ENCODE results near the gene CLDN25.
"Not testable (repeated sequence)": the region's sequence is repeated elsewhere in the genome, so short reads cannot be mapped to it uniquely, and the experiment has no call there.

The CLDN25 gene

DNA sequence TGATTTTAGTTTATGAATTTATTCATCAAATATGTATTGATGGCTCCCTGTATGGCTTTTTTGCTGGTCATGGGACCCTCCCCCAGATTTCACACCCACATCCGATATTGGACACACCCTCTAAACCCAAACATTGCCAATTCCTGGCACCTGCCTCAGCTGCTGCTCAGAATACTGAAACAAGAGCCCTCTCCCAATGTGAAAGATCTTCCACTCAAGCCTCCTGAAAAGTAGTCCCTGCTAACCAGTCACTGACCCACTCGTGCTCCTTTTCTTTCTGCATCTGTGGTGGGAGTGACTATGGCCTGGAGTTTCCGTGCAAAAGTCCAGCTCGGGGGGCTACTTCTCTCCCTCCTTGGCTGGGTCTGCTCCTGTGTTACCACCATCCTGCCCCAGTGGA lies at the start of gene CLDN25:
Gene CLDN25, plus strand, starts transcription at position 301 of the 400 bp plus-strand sequence. Its CDS starts 0 bp downstream, at position 301.
- H3K27ac Mint-ChIP-seq: no peak within 1 kb of the TSS
- peaks cover 6% of the 10 kb centered on the region for H3K4me1 Mint-ChIP-seq (ENCODE audit: low read depth)
- H3K36me3 Mint-ChIP-seq (ENCODE audit: low read depth): no peaks in the 10 kb centered on the region
- H3K9me3 Mint-ChIP-seq: no peaks in the 10 kb centered on the region
- peaks cover 38% of the 10 kb centered on the region for H3K27me3 Mint-ChIP-seq (ENCODE audit: low read depth)
- no peak within 1 kb of the TSS for H3K4me3 Mint-ChIP-seq

DNA sequence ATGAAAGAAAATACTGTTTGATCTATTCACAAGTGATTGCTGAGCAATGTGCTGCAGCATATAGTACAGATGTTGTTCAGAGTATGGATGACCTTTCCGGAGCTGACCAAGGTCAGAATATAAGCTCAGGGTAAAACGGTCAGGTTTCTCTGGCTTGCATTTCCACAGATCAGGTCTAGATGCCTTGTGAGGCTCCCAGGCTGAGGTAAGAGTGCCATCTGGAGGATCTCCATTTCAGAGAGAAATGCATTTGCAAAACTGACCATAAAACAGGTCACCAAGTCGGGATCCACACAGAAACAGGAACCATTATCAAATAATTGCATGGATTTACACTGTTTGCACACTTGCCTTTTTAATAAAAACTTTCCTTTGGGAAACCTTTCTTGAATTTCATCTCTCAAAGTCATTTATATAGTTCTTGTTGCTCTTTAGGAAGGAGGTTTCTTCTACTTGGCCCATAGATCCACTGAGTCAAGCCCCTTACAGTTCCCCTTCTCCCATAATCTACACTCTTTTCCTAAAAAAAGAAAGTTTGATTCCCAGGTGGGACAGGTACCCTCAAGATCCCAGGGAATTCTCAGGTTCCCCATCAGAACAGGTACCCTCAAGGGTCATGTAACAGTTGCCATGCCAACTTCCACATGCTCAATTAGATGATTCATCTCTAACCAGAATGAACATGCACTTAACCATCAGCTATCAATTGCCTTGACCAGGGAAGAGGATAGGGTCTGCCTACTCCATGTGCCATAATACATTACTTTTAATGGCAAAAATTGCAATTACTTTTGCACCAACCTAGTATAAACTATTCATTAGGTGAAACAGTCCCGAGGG lies 48.5 kb upstream of the CLDN25 start:
- H3K36me3 Mint-ChIP-seq (ENCODE audit: low read depth): peaks cover 20% of the 10 kb centered on the region
- no peaks in the 10 kb centered on the region for H3K9me3 Mint-ChIP-seq
- no peaks in the 10 kb centered on the region for H3K4me1 Mint-ChIP-seq (ENCODE audit: low read depth)
- H3K4me3 Mint-ChIP-seq: no peak overlapping the region
- no peaks in the 10 kb centered on the region for H3K27me3 Mint-ChIP-seq (ENCODE audit: low read depth)
- H3K27ac Mint-ChIP-seq: no peak overlapping the region

DNA sequence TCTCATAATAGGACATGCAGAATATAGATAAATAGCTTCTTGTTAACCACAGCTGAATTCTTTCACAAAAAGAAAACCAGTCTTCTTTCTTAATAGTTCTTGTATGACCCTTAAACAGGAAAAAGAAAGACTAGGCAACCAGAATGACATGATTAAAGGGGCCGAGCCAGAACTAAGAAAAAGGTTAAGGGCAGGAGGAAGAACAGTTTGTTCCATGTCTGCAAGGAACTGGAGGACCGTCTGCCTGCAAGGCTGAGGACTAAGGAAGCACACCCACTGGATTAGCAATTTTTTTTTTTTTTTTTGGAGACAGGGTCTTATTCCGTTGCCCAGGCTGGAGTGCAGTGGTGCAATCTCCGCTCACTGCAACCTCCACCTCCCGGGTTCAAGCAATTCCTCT lies 47.5 kb upstream of the CLDN25 start:
- Mint-ChIP-seq H3K36me3 (ENCODE audit: low read depth) (peaks cover 26% of the 10 kb centered on the region), H3K27me3 (ENCODE audit: low read depth) (no peaks in the 10 kb centered on the region), H3K27ac (no peak overlapping the region), H3K4me1 (ENCODE audit: low read depth) (peaks cover 2% of the 10 kb centered on the region), H3K9me3 (no peaks in the 10 kb centered on the region), H3K4me3 (no peak overlapping the region)

DNA sequence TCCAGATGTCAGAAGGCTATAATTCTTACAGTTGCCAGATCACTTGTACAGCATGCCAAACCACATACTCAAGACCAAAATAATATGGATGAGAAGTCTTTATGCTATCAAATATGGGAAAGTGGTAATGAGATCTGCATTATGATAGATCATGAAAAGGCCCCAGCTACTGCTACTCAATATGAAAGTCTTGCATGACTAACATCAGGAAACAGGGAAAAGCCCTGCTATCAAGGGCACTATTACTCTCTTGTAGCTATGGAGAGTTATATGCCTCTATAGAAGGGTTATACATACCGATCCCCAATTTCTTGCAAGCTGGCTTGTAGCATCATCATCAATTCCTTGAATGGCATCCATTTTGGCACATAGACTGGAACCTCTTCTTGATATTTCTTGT lies 43.3 kb upstream of the CLDN25 start:
- Mint-ChIP-seq H3K27ac (no peak overlapping the region), H3K4me3 (no peak overlapping the region), H3K36me3 (ENCODE audit: low read depth) (peaks cover 53% of the 10 kb centered on the region), H3K4me1 (ENCODE audit: low read depth) (peaks cover 2% of the 10 kb centered on the region), H3K27me3 (ENCODE audit: low read depth) (no peaks in the 10 kb centered on the region), H3K9me3 (no peaks in the 10 kb centered on the region)

DNA sequence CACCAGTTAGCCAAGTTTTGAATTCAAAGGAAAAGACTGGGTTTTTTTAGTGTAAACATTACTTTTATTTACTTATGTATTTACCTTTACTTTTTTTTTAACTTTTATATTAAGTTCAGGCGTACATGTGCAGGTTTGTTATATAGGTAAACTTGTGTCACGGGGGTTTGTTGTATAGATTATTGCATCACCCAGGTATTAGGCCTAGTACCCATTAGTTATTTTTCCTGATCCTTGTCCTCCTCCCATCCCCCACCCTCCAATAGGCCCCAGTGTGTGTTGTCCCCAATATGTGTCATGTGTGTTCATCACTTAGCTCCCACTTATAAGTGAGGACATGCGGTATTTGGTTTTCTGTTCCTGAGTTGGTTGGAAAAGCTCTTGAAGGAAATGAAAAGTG lies 26.7 kb upstream of the CLDN25 start:
- H3K27ac Mint-ChIP-seq: no peak overlapping the region
- no peaks in the 10 kb centered on the region for H3K4me1 Mint-ChIP-seq (ENCODE audit: low read depth)
- H3K9me3 Mint-ChIP-seq: no peaks in the 10 kb centered on the region
- H3K36me3 Mint-ChIP-seq (ENCODE audit: low read depth): peaks cover 15% of the 10 kb centered on the region
- no peak overlapping the region for H3K4me3 Mint-ChIP-seq
- no peaks in the 10 kb centered on the region for H3K27me3 Mint-ChIP-seq (ENCODE audit: low read depth)

DNA sequence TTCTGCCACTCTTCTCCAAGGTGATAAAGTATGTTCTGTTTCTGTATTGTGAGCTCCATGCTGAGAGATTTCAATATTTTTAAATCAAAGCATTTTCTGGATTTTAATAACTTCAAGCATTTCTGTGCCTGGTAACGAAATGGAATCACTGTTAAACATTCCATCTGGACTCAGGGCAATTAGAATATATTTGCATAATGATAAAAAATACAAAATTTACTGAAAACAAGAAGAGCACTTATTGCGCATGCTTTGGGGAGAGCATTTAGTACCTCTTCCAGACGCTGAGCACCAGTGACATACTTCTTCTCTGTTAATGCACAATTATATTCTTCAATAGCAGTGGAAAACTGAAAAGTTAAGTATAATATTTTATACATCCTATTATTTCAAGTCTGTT lies 19.4 kb upstream of the CLDN25 start:
- H3K4me3 Mint-ChIP-seq: no peak overlapping the region
- H3K27me3 Mint-ChIP-seq (ENCODE audit: low read depth): no peaks in the 10 kb centered on the region
- H3K36me3 Mint-ChIP-seq (ENCODE audit: low read depth): peaks cover 31% of the 10 kb centered on the region
- H3K27ac Mint-ChIP-seq: no peak overlapping the region
- H3K9me3 Mint-ChIP-seq: no peaks in the 10 kb centered on the region
- H3K4me1 Mint-ChIP-seq (ENCODE audit: low read depth): peaks cover 10% of the 10 kb centered on the region

DNA sequence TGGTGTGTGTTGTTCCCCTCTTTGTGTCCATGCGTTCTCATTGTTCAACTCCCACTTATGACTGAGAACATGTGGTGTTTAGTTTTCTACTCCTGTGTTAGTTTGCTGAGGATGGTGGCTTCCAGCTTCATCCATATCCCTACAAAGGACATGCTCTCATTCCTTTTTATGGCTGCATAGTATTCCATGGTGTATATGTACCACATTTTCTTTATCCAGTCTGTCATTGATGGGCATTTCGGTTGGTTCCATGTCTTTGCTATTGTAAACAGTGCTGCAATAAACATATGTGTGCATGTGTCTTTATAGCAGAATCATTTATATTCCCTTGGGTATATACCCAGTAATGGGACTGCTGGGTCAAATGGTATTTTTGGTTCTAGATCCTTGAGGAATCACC lies 16.6 kb upstream of the CLDN25 start:
- Mint-ChIP-seq H3K4me1 (ENCODE audit: low read depth) (peaks cover 19% of the 10 kb centered on the region), H3K36me3 (ENCODE audit: low read depth) (peaks cover 36% of the 10 kb centered on the region)
- not testable (repeated sequence) for H3K27me3 Mint-ChIP-seq (ENCODE audit: low read depth); H3K27ac Mint-ChIP-seq; H3K4me3 Mint-ChIP-seq; H3K9me3 Mint-ChIP-seq

DNA sequence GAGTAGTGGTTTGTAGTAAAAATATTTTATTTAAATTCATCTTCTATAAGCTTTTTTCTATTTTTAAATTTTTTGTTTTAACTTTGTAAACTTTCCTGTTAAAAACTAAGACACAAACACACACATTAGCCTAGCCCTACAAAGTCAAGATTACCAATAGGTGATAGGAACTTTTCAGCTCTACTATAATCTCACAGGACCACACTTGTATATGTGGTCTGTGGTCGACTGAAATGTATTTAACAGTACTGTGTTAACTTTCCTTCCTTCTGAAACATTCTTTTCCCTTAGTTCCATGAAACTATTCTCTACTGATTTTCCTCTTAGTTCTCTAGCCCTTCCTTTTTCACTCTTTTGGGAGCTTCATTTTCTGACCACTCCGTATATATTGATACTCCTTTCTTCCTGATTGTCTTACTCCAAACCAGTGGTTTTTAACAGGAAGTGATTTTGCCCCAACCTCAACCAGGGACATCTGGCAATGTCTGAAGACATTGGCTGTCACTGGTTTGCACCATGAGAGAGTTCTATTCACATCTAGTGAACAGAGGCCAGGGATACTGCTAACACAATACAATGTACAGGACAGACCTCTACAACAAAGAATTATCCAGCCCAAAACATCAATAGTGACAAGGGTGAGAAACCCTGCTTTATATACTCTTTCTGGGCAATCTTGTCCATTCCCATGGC lies 14.9 kb upstream of the CLDN25 start:
- peaks cover 21% of the 10 kb centered on the region for H3K4me1 Mint-ChIP-seq (ENCODE audit: low read depth)
- no peaks in the 10 kb centered on the region for H3K27me3 Mint-ChIP-seq (ENCODE audit: low read depth)
- H3K9me3 Mint-ChIP-seq: no peaks in the 10 kb centered on the region
- H3K4me3 Mint-ChIP-seq: no peak overlapping the region
- peaks cover 39% of the 10 kb centered on the region for H3K36me3 Mint-ChIP-seq (ENCODE audit: low read depth)
- H3K27ac Mint-ChIP-seq: no peak overlapping the region

DNA sequence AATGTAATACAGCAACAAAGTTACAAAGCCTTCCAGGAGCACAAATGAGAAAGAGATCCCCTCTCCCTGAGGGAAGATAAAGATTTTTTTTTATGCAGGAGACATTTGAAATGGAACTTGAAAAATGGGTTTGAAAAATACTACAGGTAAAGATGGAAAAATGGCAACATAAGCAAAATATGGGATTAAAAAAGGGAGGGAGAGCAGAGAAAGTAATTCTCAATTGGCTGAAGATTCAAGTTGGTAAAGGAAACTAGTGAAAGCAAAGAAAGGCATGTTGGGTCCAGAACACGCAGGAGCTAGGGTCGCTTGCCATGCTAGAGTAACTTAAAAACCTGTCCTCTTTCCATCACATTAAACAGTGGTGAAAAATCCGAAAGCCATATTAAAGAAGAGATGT lies 7.6 kb upstream of the CLDN25 start:
- H3K27ac Mint-ChIP-seq: no peak overlapping the region
- peaks cover 17% of the 10 kb centered on the region for H3K36me3 Mint-ChIP-seq (ENCODE audit: low read depth)
- H3K27me3 Mint-ChIP-seq (ENCODE audit: low read depth): peaks cover 8% of the 10 kb centered on the region

DNA sequence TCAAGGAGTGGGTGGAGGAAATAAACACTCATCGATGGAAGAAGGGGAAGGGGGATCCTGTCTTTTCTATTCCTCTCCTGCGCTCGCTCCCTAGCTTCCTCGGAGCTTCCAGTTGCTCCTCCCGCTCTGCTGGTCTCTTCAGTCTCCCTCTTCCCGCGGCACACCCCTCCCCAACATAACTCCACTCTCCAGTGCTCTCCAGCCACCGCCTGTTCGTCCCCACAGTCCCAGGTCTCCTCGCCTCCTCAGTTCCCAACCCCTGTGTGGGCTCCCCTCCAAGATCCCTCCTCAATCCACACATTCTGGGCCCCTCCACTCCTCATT lies 6.5 kb upstream of the CLDN25 start:
- Mint-ChIP-seq H3K4me3 (peak overlapping the region; percentile 100), H3K4me1 (ENCODE audit: low read depth) (peaks cover 24% of the 10 kb centered on the region), H3K36me3 (ENCODE audit: low read depth) (peaks cover 7% of the 10 kb centered on the region), H3K27ac (peak overlapping the region; percentile 94), H3K9me3 (no peaks in the 10 kb centered on the region), H3K27me3 (ENCODE audit: low read depth) (peaks cover 13% of the 10 kb centered on the region)

More for the DNA sequence above, 7.6 kb upstream of the CLDN25 start:
- H3K4me3 Mint-ChIP-seq: peak overlapping the region; percentile 100
- no peaks in the 10 kb centered on the region for H3K9me3 Mint-ChIP-seq
- H3K4me1 Mint-ChIP-seq (ENCODE audit: low read depth): peaks cover 31% of the 10 kb centered on the region

DNA sequence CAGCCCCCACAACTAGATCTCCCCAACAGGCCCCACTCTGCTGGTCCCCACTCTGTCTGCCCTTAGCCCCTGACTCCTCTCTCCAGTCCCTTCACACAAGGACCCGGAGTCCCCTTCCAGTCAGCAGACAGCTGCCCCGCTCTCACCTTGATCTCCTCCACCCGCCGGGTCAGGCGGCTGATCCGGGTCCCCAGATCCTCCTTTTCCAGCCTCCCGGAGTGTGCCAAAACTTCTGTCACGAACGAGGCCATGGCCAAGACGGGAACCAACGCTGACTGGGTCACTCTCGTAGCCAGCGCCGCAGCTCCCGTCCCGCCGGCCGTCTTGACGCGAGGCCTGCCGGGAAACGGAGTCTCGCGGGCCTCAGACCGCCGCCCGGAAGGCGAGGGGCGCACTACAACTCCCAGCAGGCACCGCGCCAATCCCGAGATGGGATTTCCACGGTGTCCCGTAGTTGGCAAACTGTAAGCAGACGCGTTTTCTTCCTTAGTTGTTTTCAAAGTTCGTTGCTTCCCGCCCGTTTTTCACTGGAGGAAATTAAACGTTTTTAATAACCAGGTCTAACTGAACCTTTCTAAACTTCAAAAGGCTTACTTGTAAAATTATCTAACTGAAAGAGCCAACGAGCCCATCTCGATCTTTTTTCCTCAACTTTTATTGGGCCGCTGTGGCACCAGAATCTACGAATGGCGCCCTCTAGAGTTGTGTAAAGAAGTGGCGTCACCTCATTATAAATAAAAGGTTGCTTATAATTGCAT lies 6.0 kb upstream of the CLDN25 start, which contains the start of gene ZW10:
Gene ZW10, minus strand, starts transcription at position 277 of the 758 bp plus-strand sequence. Its CDS starts 26 bp downstream, at position 251.
- Mint-ChIP-seq H3K4me1 (ENCODE audit: low read depth) (peaks cover 24% of the 10 kb centered on the region), H3K36me3 (ENCODE audit: low read depth) (peaks cover 4% of the 10 kb centered on the region), H3K9me3 (no peaks in the 10 kb centered on the region), H3K27me3 (ENCODE audit: low read depth) (peaks cover 15% of the 10 kb centered on the region), H3K27ac (peak within 1 kb of the TSS; percentile 94), H3K4me3 (peak within 1 kb of the TSS; percentile 100)

DNA sequence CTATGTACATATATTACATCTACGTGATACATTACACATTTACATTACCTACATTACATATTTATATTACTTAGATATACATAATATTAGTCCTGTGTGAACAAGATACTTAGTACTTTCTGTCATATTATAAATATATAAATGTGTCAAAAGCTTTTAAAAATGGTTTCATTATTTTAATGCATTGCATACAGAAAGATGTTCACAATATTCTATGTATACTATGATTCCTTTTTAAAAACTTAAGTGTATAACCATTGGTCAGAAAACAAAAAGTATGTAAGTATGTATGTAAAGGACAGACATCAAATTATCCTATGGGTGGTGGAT lies 5.5 kb upstream of the CLDN25 start:
- peaks cover 15% of the 10 kb centered on the region for H3K27me3 Mint-ChIP-seq (ENCODE audit: low read depth)
- peaks cover 3% of the 10 kb centered on the region for H3K36me3 Mint-ChIP-seq (ENCODE audit: low read depth)
- peak overlapping the region; percentile 94 for H3K27ac Mint-ChIP-seq
- peak overlapping the region; percentile 100 for H3K4me3 Mint-ChIP-seq
- peaks cover 21% of the 10 kb centered on the region for H3K4me1 Mint-ChIP-seq (ENCODE audit: low read depth)
- H3K9me3 Mint-ChIP-seq: no peaks in the 10 kb centered on the region

DNA sequence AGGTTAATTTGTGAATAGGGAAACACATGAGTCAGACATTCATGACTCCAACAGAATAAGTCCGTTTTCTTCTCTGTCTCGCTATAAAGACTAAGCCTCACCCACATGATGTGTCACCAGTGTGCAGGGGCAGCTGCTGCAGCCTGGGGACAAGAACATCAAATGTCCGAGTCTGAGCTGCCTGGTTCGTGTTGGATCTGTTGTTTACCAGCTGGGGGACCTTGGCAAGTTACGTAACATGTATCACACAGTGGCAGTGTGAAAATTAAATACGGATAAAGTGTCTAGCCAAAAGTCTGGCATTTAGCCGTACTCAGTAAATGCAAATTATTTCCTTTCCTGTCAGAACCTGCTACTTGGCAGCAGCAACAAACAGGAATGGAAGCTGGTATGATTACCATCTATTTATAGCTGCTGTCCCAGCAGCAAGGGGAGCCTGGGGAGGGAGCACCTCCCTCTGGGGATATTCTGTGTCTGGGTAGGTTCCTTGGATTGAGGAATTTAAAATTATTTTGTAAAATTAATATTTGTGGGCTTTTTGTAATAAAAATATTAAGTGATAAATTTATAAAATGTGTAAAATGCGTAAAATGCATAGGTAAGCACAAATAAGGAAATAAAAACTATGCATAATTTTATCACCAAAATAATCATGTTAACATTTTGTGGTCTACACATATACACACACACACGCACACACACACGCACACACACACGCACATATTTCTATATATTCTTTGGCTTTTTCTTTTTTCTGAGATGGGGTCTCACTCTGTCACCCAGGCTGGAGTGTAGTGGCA lies 1.3 kb upstream of the CLDN25 start:
- Mint-ChIP-seq H3K36me3 (ENCODE audit: low read depth) (no peaks in the 10 kb centered on the region), H3K27ac (no peak overlapping the region), H3K4me3 (no peak overlapping the region), H3K4me1 (ENCODE audit: low read depth) (peaks cover 10% of the 10 kb centered on the region), H3K27me3 (ENCODE audit: low read depth) (peaks cover 33% of the 10 kb centered on the region), H3K9me3 (no peaks in the 10 kb centered on the region)

DNA sequence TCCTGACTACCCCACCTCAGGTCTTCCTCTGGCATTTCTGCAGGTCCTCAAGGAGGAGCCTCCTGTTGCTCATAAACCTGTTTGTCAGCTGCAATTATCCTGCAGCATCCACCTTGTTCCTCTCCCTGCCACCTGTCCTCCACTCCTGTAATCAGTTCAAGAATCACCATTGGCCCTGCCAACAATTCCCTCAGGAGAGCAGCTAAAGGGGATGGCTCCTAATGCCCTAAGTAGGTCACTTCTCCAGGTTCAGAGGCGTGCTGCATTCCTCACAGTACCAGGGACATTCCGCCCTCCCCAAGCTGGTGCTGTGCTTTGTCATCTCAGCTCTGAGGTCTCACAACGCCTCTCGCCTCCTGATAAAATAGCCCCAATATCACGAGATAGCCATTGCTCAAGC lies 2.1 kb downstream of the CLDN25 start:
- peaks cover 34% of the 10 kb centered on the region for H3K27me3 Mint-ChIP-seq (ENCODE audit: low read depth)
- no peaks in the 10 kb centered on the region for H3K4me1 Mint-ChIP-seq (ENCODE audit: low read depth)
- H3K36me3 Mint-ChIP-seq (ENCODE audit: low read depth): no peaks in the 10 kb centered on the region
- H3K4me3 Mint-ChIP-seq: no peak overlapping the region
- no peak overlapping the region for H3K27ac Mint-ChIP-seq
- no peaks in the 10 kb centered on the region for H3K9me3 Mint-ChIP-seq

All from T-helper 1 cell treated with Interleukin-12 subunit alpha and Interleukin-12 subunit beta and Interleukin-4 antibody, amounts not matched to agents 30 μg/mL and 1 μg/mL, for 36 hours (primary cell).